Measurements from ENCODE around the gene GCN1. TPM values are rescaled to one million over a fixed set of nuclear protein-coding genes. Genes with fewer than 3 reads are reported as not detected.

Gene GCN1
- total and polyA plus RNA-seq, 2 of the 8 experiments (the other 6 are each of a cell fraction or from before 2014, with no cell fraction given) = 61.4 to 133 TPM

- Histone ChIP-seq H3K14ac (ENCODE audit: insufficient read length) (no peak overlapping the region), H4K91ac (replicated peaks; ENCODE audit: insufficient read length, low read length) (peak overlapping the region; percentile 36), H3K23me2 (ENCODE audit: low read depth, low read length) (no peaks in the 10 kb centered on the region; the same call in 1 of the 2 replicates), H3K4me3 (ENCODE audit: extremely low read depth in 1 of 4, insufficient read depth in 2 of 4, low read depth in 3 of 4, low read length in 4 of 4) (peak overlapping the region in 1 of 4 experiments; percentile 5; a peak in 1 of 8 replicates), H3K4me2 (ENCODE audit: insufficient read depth in 1 of 2, low read depth in 2 of 2, low read length in 2 of 2) (peak overlapping the region; percentile 46 to 83; a peak in 2 of 4 replicates), H3K9ac (replicated peaks in 1 of 4; ENCODE audit: extremely low read depth in 1 of 4, low read depth in 3 of 4, low read length in 3 of 4) (no peak overlapping the region; a peak in 1 of 7 replicates), H3K23ac (ENCODE audit: insufficient read length) (no peak overlapping the region), H4K5ac (ENCODE audit: insufficient read length, low read depth, low read length) (no peak overlapping the region), H3K4me1 (replicated peaks in 1 of 4; ENCODE audit: control insufficient read depth in 3 of 4, insufficient read depth in 4 of 4, low read length in 3 of 4) (peaks cover 29 to 66% (median 40%) of the 10 kb centered on the region in 4 experiments), H3K79me2 (ENCODE audit: control insufficient read depth in 1 of 2, insufficient read depth in 2 of 2, low read length in 2 of 2) (peaks cover 0 to 38% of the 10 kb centered on the region in 2 experiments; a peak in 2 of 4 replicates), H2BK120ac (replicated peaks; ENCODE audit: low read depth, low read length) (no peak overlapping the region), H3K56ac (replicated peaks; ENCODE audit: insufficient read length, low read depth, low read length) (no peak overlapping the region), H3K27ac (ENCODE audit: low read depth, low read length) (peak overlapping the region; percentile 96; the same call in 1 of the 2 replicates), H3K4ac (replicated peaks; ENCODE audit: insufficient read length, low read depth, low read length) (peak overlapping the region; percentile 73), H2BK20ac (ENCODE audit: low read length) (no peak overlapping the region), H2BK5ac (ENCODE audit: low read depth, low read length) (peak overlapping the region; percentile 41; the same call in 1 of the 2 replicates), H2AFZ (ENCODE audit: low read length) (no peak overlapping the region), H4K20me1 (replicated peaks in 1 of 2; ENCODE audit: control insufficient read depth in 1 of 2, insufficient read depth in 2 of 2, low read length in 2 of 2) (peaks cover 6 to 12% of the 10 kb centered on the region in 2 experiments), H2AK5ac (ENCODE audit: low read depth, low read length) (no peak overlapping the region), H2BK12ac (ENCODE audit: low read depth, low read length) (peak overlapping the region; percentile 7; the same call in 1 of the 2 replicates), H3K27me3 (replicated peaks in 1 of 4; ENCODE audit: control insufficient read depth in 3 of 4, extremely low read depth in 1 of 4, insufficient read depth in 3 of 4, low read length in 3 of 4) (no peaks in the 10 kb centered on the region), H3K36me3 (ENCODE audit: control insufficient read depth in 2 of 4, insufficient read depth in 4 of 4, low read length in 3 of 4) (peaks cover 0 to 11% (median 6%) of the 10 kb centered on the region in 4 experiments; a peak in 3 of 8 replicates), H4K8ac (ENCODE audit: extremely low read depth, insufficient read depth, low read length) (peak overlapping the region; percentile 81; the same call in 1 of the 2 replicates), H3K9me3 (ENCODE audit: insufficient read depth in 2 of 2, low read depth in 1 of 2, low read length in 1 of 2) (no peaks in the 10 kb centered on the region), H2BK15ac (ENCODE audit: low read length) (no peak overlapping the region), H3K18ac (ENCODE audit: extremely low read depth, low read length) (peak overlapping the region; percentile 2; the same call in 1 of the 2 replicates), H3K79me1 (ENCODE audit: low read depth, low read length) (no peaks in the 10 kb centered on the region; the same call in 1 of the 2 replicates)
- ChIA-PET CTCF (ENCODE audit: partially characterized antibody) (interaction anchor here (0.6 to 17.8 kb wide), 39 partner anchors 8 to 1050 kb away, joined by 3 to 930 read pairs (median 4); partner anchors contain the start of genes GCN1, HSPB8, POP5 and PXN), POLR2A (ENCODE audit: partially characterized antibody) (interaction anchor here (0.6 to 88.3 kb wide), 14 partner anchors 9 to 239 kb away, joined by 3 to 4270 read pairs (median 6); partner anchors contain the start of genes BICDL1, GCN1, PXN and RAB35)
- no peak for FAIRE-seq
- no peak for DNase-seq (ENCODE audit: low read depth in 1 of 2, low spot score in 2 of 2)
- 34% methylated on average over 3 of the region's 3 CpGs; no CpG with 5 or more reads in 1 of the 2 experiments for WGBS, 2 experiments (ENCODE audit: extremely low coverage in 1 of 2, insufficient coverage in 1 of 2, insufficient read length in 1 of 2, insufficient replicate concordance in 2 of 2, low coverage in 1 of 2, low lambda C conversion rate in 2 of 2, missing lambda C conversion rate in 1 of 2)
- TF ChIP-seq KDM1A (IDR thresholded peaks at IDR 0.05; ENCODE audit: borderline replicate concordance, low read length) = no peak
- no peak for TF ChIP-seq BCL11A (IDR thresholded peaks at IDR 0.05; ENCODE audit: low read depth in 2 of 2, low read length in 2 of 2)
- no peak for TF ChIP-seq RAD21 (IDR thresholded peaks at IDR 0.05 in 1 of 2, conservative IDR thresholded peaks at IDR 0.05 in 1 of 2; ENCODE audit: low read depth in 2 of 2, low read length in 2 of 2)
- no peak for TF ChIP-seq SIN3A (conservative IDR thresholded peaks at IDR 0.05 in 1 of 2, IDR thresholded peaks at IDR 0.05 in 1 of 2; ENCODE audit: low read depth in 1 of 2, low read length in 2 of 2)
- TF ChIP-seq CEBPB (IDR thresholded peaks at IDR 0.05; ENCODE audit: low read depth, low read length) = no peak
- no peak for TF ChIP-seq NANOG (IDR thresholded peaks at IDR 0.05; ENCODE audit: insufficient read depth, low read depth, low read length, poor library complexity, severe bottlenecking)
- no peak for TF ChIP-seq KDM4A (IDR thresholded peaks at IDR 0.05; ENCODE audit: low read depth, low read length, severe bottlenecking)
- TF ChIP-seq GTF2F1 (IDR thresholded peaks at IDR 0.05; ENCODE audit: borderline replicate concordance, low read depth, low read length) = no peak
- TF ChIP-seq SP4 (IDR thresholded peaks at IDR 0.05; ENCODE audit: low read length) = no peak
- no peak for TF ChIP-seq CBX5 (IDR thresholded peaks at IDR 0.05; ENCODE audit: low read depth, low read length)
- no peak for TF ChIP-seq SIRT6 (IDR thresholded peaks at IDR 0.05; ENCODE audit: low read length)
- no peak for TF ChIP-seq CREB1 (IDR thresholded peaks at IDR 0.05)
- no peak for TF ChIP-seq TCF12 (IDR thresholded peaks at IDR 0.05; ENCODE audit: low read depth, low read length)
These were observed 33.5 kb upstream of the GCN1 start for GRCh38 chr12:120228041-120228290.

Data from H1 (cell line).